ENCODE data around the gene PFDN1.
"Not testable (repeated sequence)": the region's sequence is repeated elsewhere in the genome, so short reads cannot be mapped to it uniquely, and the experiment has no call there.

Gene PFDN1

GRCh38 chr5:140208065-140208464 lies 94.8 kb downstream of the PFDN1 start:
- no peak for DNase-seq (ENCODE audit: low spot score)

- DNase-seq (ENCODE audit: low spot score) = peak; percentile 84
Observed at GRCh38 chr5:140207250-140207964, 95.5 kb downstream of the PFDN1 start.

- no peak for DNase-seq (ENCODE audit: low spot score)
Observed at GRCh38 chr5:140205952-140206351, 96.9 kb downstream of the PFDN1 start.

DNA sequence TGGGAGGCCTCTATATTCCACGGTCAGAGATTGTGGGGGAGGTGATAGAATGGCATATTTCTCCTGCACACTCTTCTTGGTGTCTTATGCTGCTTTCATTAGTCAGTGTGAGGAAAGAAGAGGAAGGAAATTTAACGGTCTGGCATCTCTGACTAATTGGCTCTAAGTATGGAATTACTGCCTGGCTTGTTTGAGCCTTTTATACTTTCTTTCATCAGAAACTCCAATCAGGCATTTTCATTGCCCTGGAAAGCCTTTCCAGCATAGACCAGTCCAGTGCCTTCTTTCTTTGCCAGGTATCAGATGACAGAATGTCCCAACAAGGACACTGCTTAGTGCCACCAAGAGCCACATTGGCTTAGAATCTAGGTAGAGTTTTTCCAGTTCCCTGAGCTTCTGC lies 97.7 kb downstream of the PFDN1 start:
- DNase-seq (ENCODE audit: low spot score) = peak; percentile 49

- no peak for DNase-seq (ENCODE audit: low spot score)
Observed at GRCh38 chr5:140202610-140203009, 100.3 kb downstream of the PFDN1 start.

GRCh38 chr5:140202078-140202477 lies 100.8 kb downstream of the PFDN1 start:
- DNase-seq (ENCODE audit: low spot score) = no peak

GRCh38 chr5:140198915-140199314 lies 104.0 kb downstream of the PFDN1 start:
- not testable (repeated sequence) for DNase-seq (ENCODE audit: low spot score)

- no peak for DNase-seq (ENCODE audit: low spot score)
Observed at GRCh38 chr5:140197023-140197422, 105.9 kb downstream of the PFDN1 start.

GRCh38 chr5:140196115-140196814 lies 106.6 kb downstream of the PFDN1 start:
- DNase-seq (ENCODE audit: low spot score) = no peak
